Small intestine (tissue), 7 donors: Measurements from ENCODE around the gene SCAF8. TPM values are rescaled to one million over a fixed set of nuclear protein-coding genes. Genes with fewer than 3 reads are reported as not detected.

Source experiments
- DNase-seq, 2 donors: peaks; one replicate each; pipeline versions ENCODE4 v3.0.0 to v3.0.0-alpha.2; 2013
- FAIRE-seq: peaks from 2 replicates; lab custom pipeline; 2012; peaks lifted over from hg19 to GRCh38; lab: Jason Lieb, UNC
- H3K27ac ChIP-seq, 3 donors: one replicate each; pipeline ENCODE4 v1.5.1; 2013; ENCODE audit warnings: low read length in 2 of 3, mild to moderate bottlenecking in 2 of 3, control low read depth in 1 of 3, inconsistent platforms in 1 of 3, low read depth in 1 of 3, moderate library complexity in 1 of 3
- H3K27me3 ChIP-seq, 3 donors: one replicate each; pipeline ENCODE4 v1.6.1; 2013; ENCODE audit warnings: low read length in 3 of 3, inconsistent platforms in 1 of 3; ENCODE audit not compliant: control insufficient read depth in 3 of 3, insufficient read depth in 3 of 3
- H3K36me3 ChIP-seq, 3 donors: one replicate each; pipeline ENCODE4 v1.6.1; 2013; ENCODE audit warnings: low read length in 3 of 3, inconsistent platforms in 1 of 3, low read depth in 1 of 3, mild to moderate bottlenecking in 1 of 3, moderate library complexity in 1 of 3; ENCODE audit not compliant: control insufficient read depth in 3 of 3, insufficient read depth in 2 of 3
- H3K4me1 ChIP-seq, 3 donors: one replicate each; pipeline ENCODE4 v1.6.1; 2013; ENCODE audit warnings: low read length in 2 of 3, inconsistent platforms in 1 of 3, low read depth in 1 of 3, mild to moderate bottlenecking in 1 of 3, moderate library complexity in 1 of 3; ENCODE audit not compliant: control insufficient read depth in 3 of 3, insufficient read depth in 2 of 3
- H3K4me3 ChIP-seq, 3 donors: one replicate each; pipeline ENCODE4 v1.5.1; 2013; ENCODE audit warnings: low read length in 3 of 3, control low read depth in 1 of 3, inconsistent platforms in 1 of 3, low read depth in 1 of 3, mild to moderate bottlenecking in 1 of 3, moderate library complexity in 1 of 3
- H3K9me3 ChIP-seq, 2 donors: one replicate each; pipeline ENCODE4 v1.6.1; 2013; ENCODE audit warnings: low read depth in 1 of 2, low read length in 1 of 2; ENCODE audit not compliant: control insufficient read depth in 2 of 2, insufficient read depth in 1 of 2
- WGBS, 3 donors: extraction: QIAGEN DNeasy Blood & Tissue Kit; methylation state at CpG; one replicate each; pipeline ENCODE4 v1.1.7; 2013; 5-methylcytosine and 5-hydroxymethylcytosine counted together
- polyA plus RNA-seq, 4 donors: library from polyadenylated mRNA; stranded (reverse) in 3 of 4; unstranded in 1 of 4; fragments of 200-250 nt in 3 of 4; fragments of 120-200 nt in 1 of 4; gene quantifications; one replicate each; pipeline versions ENCODE4 v1.2.1 to v1.2.3, GENCODE V29; 2013
- donor health status: healthy with polysubstance abuse.
- donor health status: control.
- donor health status: control.
- donor health status: Bipolar disorder and iron deficiency.
- donor health status: healthy.

The SCAF8 gene
- polyA plus RNA-seq, 4 donors: 6.8 to 36.2 (median 10.1) TPM

GRCh38 chr6:154821099-154821498 is 87.9 kb downstream of the SCAF8 start:
- WGBS, 3 donors: 98 to 100% (median 100%) methylated on average over 1 of the region's 1 CpG
- H3K36me3 ChIP-seq: peaks cover 7 to 23% (median 19%) of the 10 kb centered on the region in 3 donors
- DNase-seq (no peak), FAIRE-seq (no peak)
- H3K4me1 ChIP-seq: no peaks in the 10 kb centered on the region
- no peaks in the 10 kb centered on the region for H3K27me3 ChIP-seq
- H3K27ac ChIP-seq: no peak overlapping the region
- H3K9me3 ChIP-seq: no peaks in the 10 kb centered on the region
- no peak overlapping the region for H3K4me3 ChIP-seq

DNA sequence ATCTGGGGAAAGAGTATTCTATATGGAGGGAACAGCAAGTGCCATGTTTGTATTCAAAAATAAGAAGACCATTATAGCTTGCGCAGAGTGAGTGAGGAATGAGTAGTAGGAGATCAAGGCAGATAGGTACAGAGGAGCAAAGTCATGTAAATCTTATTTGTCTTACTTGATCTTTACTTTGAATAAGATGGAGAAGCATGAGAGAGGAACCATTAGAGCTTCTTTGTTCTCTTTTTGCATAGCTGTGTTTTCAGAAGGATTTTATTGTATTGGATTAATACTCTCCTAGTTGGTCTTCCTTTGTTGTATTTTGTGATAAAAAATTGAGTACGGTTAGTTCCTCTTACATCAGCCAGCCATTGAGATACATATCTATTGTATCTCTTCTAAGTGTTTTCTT is 88.4 kb downstream of the SCAF8 start:
- no peaks in the 10 kb centered on the region for H3K27me3 ChIP-seq
- H3K4me1 ChIP-seq: no peaks in the 10 kb centered on the region
- H3K36me3 ChIP-seq: peaks cover 7 to 25% (median 19%) of the 10 kb centered on the region in 3 donors
- FAIRE-seq (no peak), DNase-seq (no peak)
- no peak overlapping the region for H3K27ac ChIP-seq
- no peak overlapping the region for H3K4me3 ChIP-seq
- WGBS, 3 donors: 95 to 100% (median 97%) methylated on average over 2 of the region's 2 CpGs
- no peaks in the 10 kb centered on the region for H3K9me3 ChIP-seq

GRCh38 chr6:154822947-154823558 is 89.8 kb downstream of the SCAF8 start:
- H3K27me3 ChIP-seq: no peaks in the 10 kb centered on the region
- peaks cover 9 to 28% (median 16%) of the 10 kb centered on the region in 3 donors for H3K36me3 ChIP-seq
- 88 to 93% (median 91%) methylated on average over 2 of the region's 2 CpGs for WGBS, 3 donors
- no peaks in the 10 kb centered on the region for H3K4me1 ChIP-seq
- DNase-seq: no peak
- no peak for FAIRE-seq
- H3K27ac ChIP-seq: no peak overlapping the region
- no peaks in the 10 kb centered on the region for H3K9me3 ChIP-seq
- H3K4me3 ChIP-seq: no peak overlapping the region

GRCh38 chr6:154824076-154824475 is 90.9 kb downstream of the SCAF8 start:
- Histone ChIP-seq H3K27ac (no peak overlapping the region), H3K27me3 (no peaks in the 10 kb centered on the region), H3K36me3 (peaks cover 7 to 27% (median 12%) of the 10 kb centered on the region in 3 donors), H3K4me3 (no peak overlapping the region), H3K4me1 (no peaks in the 10 kb centered on the region), H3K9me3 (no peaks in the 10 kb centered on the region)
- no peak for FAIRE-seq
- no peak for DNase-seq
- WGBS, 3 donors: 28 to 33% (median 29%) methylated on average over 4 of the region's 4 CpGs

DNA sequence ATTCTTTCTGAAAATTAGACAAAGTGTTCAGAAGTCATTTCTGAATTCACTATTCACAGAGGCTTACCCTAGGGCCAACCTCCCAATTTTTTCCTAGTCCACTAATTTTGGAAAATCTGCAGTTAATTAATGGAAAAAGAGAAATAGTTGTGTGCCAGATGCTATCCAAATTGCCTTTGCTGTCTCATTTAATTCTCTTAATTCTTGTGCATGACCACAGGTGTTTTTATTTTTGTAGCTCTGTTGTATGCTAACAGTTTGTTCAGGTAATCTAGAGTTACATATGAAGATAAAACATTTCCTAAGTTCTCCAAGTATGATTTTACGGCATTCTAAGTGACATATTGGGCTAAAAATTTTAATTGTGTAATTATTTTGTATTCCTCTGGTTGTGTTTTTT is 96.8 kb downstream of the SCAF8 start:
- Histone ChIP-seq H3K27ac (no peak overlapping the region), H3K27me3 (no peaks in the 10 kb centered on the region), H3K4me3 (no peak overlapping the region), H3K4me1 (no peaks in the 10 kb centered on the region), H3K36me3 (peaks cover 11 to 26% (median 18%) of the 10 kb centered on the region in 3 donors), H3K9me3 (no peaks in the 10 kb centered on the region)
- DNase-seq: no peak
- 95 to 100% (median 95%) methylated on average over 1 of the region's 1 CpG for WGBS, 3 donors
- FAIRE-seq: no peak

DNA sequence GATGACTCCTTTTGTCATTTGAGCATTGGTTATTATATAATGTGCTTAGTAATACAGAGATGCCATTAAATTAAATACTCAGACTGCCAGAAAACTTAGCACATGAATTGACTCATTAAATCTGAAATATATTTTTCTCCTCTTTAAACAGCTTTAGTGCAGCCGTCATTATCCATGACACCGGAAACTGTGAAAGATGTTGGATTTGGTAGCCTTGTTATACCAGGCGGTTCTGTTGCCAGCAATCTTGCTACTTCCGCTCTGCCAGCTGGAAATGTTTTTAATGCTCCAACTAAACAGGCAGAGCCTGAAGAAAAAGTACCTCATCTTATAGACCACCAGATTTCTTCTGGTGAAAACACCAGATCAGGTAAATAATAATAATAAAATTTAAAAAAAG is 97.6 kb downstream of the SCAF8 start:
- no peaks in the 10 kb centered on the region for H3K4me1 ChIP-seq
- H3K9me3 ChIP-seq: no peaks in the 10 kb centered on the region
- DNase-seq (no peak), FAIRE-seq (no peak)
- WGBS, 3 donors: 95 to 97% (median 97%) methylated on average over 4 of the region's 4 CpGs
- peaks cover 11 to 20% (median 18%) of the 10 kb centered on the region in 3 donors for H3K36me3 ChIP-seq
- H3K27me3 ChIP-seq: no peaks in the 10 kb centered on the region
- no peak overlapping the region for H3K27ac ChIP-seq
- H3K4me3 ChIP-seq: no peak overlapping the region

DNA sequence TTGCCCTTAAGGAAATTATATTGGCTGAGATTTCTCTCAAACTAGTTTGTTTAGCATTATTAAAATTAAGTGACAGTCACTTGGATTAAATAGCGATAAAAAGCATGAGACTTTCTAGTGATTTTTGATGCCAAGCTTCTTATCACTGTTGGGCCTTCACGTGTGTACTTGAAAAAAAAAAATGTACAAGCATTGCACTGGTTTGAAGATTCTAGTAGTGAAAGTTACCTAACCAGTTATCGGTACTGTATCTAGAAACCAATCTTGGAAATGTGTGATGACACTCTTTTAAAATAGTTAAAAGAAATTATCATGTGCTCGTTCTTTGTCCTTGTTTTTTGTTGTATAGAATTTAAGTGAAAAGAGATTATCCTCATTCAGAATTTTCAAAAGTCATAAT is 102.1 kb downstream of the SCAF8 start:
- H3K4me1 ChIP-seq: no peaks in the 10 kb centered on the region
- DNase-seq: no peak
- no peak overlapping the region for H3K27ac ChIP-seq
- H3K36me3 ChIP-seq: peaks cover 9 to 18% (median 17%) of the 10 kb centered on the region in 3 donors
- no peaks in the 10 kb centered on the region for H3K27me3 ChIP-seq
- 32 to 49% (median 41%) methylated on average over 4 of the region's 4 CpGs for WGBS, 3 donors
- H3K9me3 ChIP-seq: no peaks in the 10 kb centered on the region
- H3K4me3 ChIP-seq: no peak overlapping the region
- no peak for FAIRE-seq

- Histone ChIP-seq H3K36me3 (peaks cover 0 to 6% (median 2%) of the 10 kb centered on the region in 3 donors), H3K9me3 (no peaks in the 10 kb centered on the region), H3K4me1 (no peaks in the 10 kb centered on the region), H3K4me3 (no peak overlapping the region), H3K27ac (no peak overlapping the region), H3K27me3 (no peaks in the 10 kb centered on the region)
- FAIRE-seq: no peak
- DNase-seq: no peak
- 95 to 97% (median 97%) methylated on average over 6 of the region's 6 CpGs for WGBS, 3 donors
Measured at GRCh38 chr6:154839546-154839945, 106.3 kb downstream of the SCAF8 start.

- Histone ChIP-seq H3K4me3 (no peak overlapping the region), H3K9me3 (no peaks in the 10 kb centered on the region), H3K4me1 (no peaks in the 10 kb centered on the region), H3K36me3 (peaks cover 0 to 6% (median 2%) of the 10 kb centered on the region in 3 donors), H3K27ac (no peak overlapping the region), H3K27me3 (no peaks in the 10 kb centered on the region)
- 82 to 90% (median 89%) methylated on average over 6 of the region's 6 CpGs for WGBS, 3 donors
- DNase-seq (no peak), FAIRE-seq (no peak)
Measured at GRCh38 chr6:154840363-154840762, 107.1 kb downstream of the SCAF8 start.
